ENCODE results near the gene PFN4.
"Not testable (repeated sequence)": the region's sequence is repeated elsewhere in the genome, so short reads cannot be mapped to it uniquely, and the experiment has no call there.

The PFN4 gene

GRCh38 chr2:24111407-24111901 lies 11.7 kb downstream of the PFN4 start:
- no peak for DNase-seq (ENCODE audit: low read depth in 1 of 2, low spot score in 1 of 2)

DNA sequence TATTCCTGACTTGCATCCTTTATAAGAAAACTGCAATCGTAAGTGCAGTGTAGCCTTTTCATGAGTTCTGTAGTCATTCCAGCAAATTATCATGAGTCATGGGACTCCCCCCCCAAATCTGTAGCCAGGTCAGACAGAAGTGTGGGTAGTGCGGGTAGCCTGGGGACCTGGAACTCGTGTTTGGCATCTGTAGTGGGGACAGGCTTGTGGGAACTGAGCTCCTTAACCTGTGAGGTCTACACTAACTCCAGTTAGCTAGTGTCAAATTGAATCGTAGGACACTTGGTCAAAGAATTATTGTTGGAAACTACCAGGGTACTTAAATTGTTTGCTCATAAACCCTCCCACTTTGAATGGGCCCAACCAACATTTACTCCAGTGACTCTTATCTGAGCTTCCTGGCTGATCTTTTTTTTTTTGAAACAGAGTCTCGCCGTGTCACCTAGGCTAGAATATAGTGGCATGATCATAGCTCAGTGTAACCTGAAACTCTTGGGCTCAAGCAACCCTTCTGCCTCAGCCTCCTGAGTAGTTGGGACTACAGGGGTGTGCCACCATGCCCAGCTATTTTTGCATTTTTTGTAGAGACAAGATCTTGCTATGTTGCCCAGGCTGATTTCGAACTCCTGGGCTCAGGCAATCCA lies 12.4 kb downstream of the PFN4 start:
- no peak for DNase-seq (ENCODE audit: low read depth in 1 of 2, low spot score in 1 of 2)

- not testable (repeated sequence) for DNase-seq (ENCODE audit: low read depth in 1 of 2, low spot score in 1 of 2)
Observed at GRCh38 chr2:24109431-24109830, 13.7 kb downstream of the PFN4 start.

- no peak for DNase-seq (ENCODE audit: low read depth in 1 of 2, low spot score in 1 of 2)
Observed at GRCh38 chr2:24107336-24107735, 15.8 kb downstream of the PFN4 start.

DNA sequence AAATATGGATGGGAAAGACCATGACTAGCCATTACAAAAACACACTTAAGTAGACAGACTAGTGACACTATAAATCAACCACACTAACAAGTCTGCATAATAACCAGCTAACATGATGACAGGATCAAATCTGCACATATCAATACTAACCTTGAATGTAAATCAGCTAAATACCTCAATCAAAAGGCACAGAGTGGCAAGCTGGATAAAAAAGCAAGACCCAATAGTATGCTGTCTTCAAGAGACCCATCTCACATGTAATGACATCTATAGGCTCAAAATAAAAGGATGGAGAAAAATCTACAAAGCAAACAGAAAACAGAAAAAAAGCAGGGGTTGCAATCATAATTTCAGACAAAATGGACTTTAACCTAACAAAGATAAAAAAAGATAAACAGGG lies 16.3 kb downstream of the PFN4 start:
- DNase-seq (ENCODE audit: low read depth in 1 of 2, low spot score in 1 of 2): no peak

GRCh38 chr2:24105816-24106215 lies 17.3 kb downstream of the PFN4 start:
- no peak for DNase-seq (ENCODE audit: low read depth in 1 of 2, low spot score in 1 of 2)

DNA sequence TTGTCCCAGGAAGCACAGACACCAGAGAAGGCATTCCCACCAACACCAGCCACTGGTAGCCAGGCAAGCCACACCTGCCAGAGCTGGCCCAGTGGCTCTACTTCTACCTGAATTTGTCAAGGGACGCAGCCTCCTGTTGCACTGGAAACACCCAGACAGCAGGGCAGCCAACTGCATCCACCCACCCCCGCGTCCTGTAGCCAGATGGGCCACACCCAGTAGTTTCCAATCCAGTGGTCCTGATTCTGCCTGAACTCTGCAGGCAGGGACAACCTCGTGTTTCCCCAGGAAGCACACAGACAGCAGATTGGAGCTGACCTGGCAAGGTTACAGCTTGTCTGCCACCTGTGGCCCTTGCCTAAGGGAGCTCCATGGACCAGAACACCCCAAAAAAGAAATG lies 18.2 kb downstream of the PFN4 start:
- DNase-seq (ENCODE audit: low read depth in 1 of 2, low spot score in 1 of 2): no peak

- DNase-seq (ENCODE audit: low read depth in 1 of 2, low spot score in 1 of 2): no peak
Observed at GRCh38 chr2:24104110-24104650, 19.0 kb downstream of the PFN4 start.

DNA sequence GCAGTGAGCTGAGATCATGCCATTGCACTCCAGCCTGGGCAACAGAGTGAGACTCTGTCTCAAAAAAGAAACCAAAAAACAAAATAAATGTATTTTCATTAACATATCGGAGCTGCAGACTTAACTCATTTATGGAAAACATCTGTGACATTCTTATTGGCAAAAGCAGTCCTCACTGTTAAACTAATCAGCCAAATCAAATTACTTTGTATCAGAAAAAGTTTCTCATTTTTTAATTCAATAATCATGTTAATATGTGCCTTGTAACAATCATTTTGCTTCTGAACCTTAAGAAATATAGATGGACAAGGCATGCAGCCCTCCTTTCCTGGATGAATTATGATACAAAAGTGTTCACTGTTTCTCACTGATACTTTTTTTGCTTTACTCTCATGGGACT lies 20.5 kb downstream of the PFN4 start:
- no peak for DNase-seq (ENCODE audit: low read depth in 1 of 2, low spot score in 1 of 2)

GRCh38 chr2:24101992-24102391 lies 21.1 kb downstream of the PFN4 start:
- DNase-seq (ENCODE audit: low read depth in 1 of 2, low spot score in 1 of 2): no peak

- not testable (repeated sequence) for DNase-seq (ENCODE audit: low read depth in 1 of 2, low spot score in 1 of 2)
Observed at GRCh38 chr2:24100732-24101131, 22.4 kb downstream of the PFN4 start.

DNA sequence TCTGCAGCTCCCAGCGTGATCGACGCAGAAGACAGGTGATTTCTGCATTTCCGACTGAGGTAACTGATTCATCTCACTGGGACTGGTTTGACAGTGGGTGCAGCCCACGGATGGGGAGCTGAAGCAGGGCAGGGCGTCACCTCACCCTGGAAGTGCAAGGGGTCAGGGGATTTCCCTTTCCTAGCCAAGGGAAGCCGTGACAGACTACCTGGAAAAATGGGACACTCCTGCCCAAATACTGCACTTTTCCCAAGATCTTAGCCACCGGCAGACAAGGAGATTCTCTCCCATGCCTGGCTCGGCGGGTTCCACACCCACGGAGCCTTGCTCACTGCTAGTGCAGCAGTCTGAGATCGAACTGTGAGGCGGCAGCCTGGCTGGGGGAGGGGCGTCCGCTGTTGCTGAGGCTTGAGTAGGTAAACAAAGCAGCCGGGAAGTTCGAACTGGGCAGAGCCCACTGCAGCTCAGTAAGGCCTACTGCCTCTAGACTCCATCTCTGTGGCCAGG lies 27.9 kb downstream of the PFN4 start:
- DNase-seq (ENCODE audit: low read depth in 1 of 2, low spot score in 1 of 2): not testable (repeated sequence)

DNA sequence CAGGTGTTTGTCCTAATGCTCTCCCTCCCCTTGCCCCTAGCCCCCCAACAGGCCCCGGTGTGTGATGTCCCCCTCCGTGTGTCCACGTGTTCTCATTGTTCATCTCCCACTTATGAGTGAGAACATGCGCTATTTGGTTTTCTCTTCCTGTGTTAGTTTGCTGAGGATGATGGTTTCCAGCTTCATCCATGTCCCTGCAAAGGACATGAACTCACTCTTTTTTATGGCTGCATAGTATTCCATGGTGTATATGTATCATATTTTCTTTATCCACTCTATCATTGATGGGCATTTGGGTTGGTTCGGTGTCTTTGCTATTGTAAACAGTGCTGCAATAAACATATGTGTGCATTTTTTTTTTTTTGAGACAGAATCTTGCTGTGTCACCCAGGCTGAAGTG lies 29.9 kb downstream of the PFN4 start:
- DNase-seq (ENCODE audit: low read depth in 1 of 2, low spot score in 1 of 2): not testable (repeated sequence)

- DNase-seq (ENCODE audit: low read depth in 1 of 2, low spot score in 1 of 2): no peak
Observed at GRCh38 chr2:24088821-24089359, 34.2 kb downstream of the PFN4 start.

DNA sequence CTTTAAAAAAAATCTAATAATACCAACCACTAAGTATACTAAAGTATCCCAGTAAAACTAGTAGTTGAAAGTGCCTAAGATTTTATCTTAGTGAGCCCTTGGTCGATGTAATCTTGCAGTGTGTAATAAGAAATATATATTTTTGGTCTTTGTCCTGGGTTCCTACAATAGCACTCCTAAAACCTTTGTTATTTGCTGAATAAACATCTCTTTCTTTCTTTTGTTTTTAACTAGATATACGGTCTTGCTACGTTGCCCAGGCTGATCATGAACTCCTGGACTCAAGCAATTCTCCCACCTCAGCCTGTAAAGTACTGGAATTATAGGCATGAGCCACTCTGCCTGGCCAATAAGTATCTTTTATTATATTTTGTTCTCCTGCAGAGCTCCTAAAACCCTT lies 36.1 kb downstream of the PFN4 start:
- DNase-seq (ENCODE audit: low read depth in 1 of 2, low spot score in 1 of 2): no peak

DNA sequence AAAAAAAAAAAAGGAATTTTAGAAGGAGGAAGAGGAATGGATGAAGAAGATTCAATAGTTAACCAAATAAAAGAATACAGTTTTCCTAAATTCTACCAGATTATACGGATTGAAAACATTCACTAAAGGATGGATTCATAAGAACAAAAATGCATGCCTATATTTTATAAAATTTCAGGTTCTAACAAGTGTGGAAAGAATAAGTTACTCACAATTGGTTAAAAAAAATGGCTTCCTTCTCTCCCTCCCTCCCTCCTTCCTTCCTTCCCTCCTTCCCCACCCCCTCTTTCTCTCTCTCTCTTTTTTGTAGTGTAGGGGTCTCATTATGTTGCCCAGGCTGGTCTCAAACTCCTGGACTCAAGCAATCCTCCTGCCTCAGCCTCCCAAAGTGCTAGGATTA lies 36.9 kb downstream of the PFN4 start:
- no peak for DNase-seq (ENCODE audit: low read depth in 1 of 2, low spot score in 1 of 2)

DNA sequence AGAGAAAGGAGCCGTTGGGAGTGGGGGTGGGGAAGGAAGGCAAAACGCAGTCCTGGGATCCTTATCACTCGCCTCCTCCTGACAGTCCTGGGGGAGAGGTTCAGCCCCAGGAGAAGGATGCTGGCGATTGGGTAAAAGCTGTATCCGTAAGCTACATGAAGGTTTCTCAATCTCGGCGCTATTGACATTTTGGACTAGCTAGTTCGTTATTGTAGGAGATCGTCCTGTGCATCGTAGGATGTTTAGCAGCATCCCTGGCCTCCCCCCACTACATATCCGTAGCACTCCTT lies 38.0 kb downstream of the PFN4 start:
- no peak for DNase-seq (ENCODE audit: low read depth in 1 of 2, low spot score in 1 of 2)

GRCh38 chr2:24084386-24085199 lies 38.5 kb downstream of the PFN4 start, which contains the start of gene TP53I3:
Gene TP53I3, minus strand, starts transcription at chr2:24084834. Its CDS starts 508 bp downstream, at chr2:24084326.
- DNase-seq (ENCODE audit: low read depth in 1 of 2, low spot score in 1 of 2): peak; percentile 67 to 78

- peak in 1 of 2 donors; percentile 9 for DNase-seq (ENCODE audit: low read depth in 1 of 2, low spot score in 1 of 2)
Observed at GRCh38 chr2:24083567-24084385, 39.4 kb downstream of the PFN4 start.

GRCh38 chr2:24082787-24083566 lies 40.2 kb downstream of the PFN4 start:
- DNase-seq (ENCODE audit: low read depth in 1 of 2, low spot score in 1 of 2): no peak

Measured in stimulated activated CD4-positive, alpha-beta T cell treated with anti-CD3 and anti-CD28 coated beads, Interleukin-15, amount 100 ng/mL, for 1 hour (primary cell).